GM12875 (cell line): ENCODE measurements around the gene DPP9.

Experiments
- H3K4me3 ChIP-seq: one replicate; pipeline ENCODE4 v1.5.1; 2011; ENCODE audit warnings: low read depth, low read length, control low read depth
- TF ChIP-seq, protein P1 (sequence below): IDR thresholded peaks from 2 replicates; pipeline ENCODE4 v1.5.1; 2011; ENCODE audit warnings: low read depth, mild to moderate bottlenecking, control low read depth, inconsistent platforms, low read length, moderate library complexity, borderline replicate concordance; ENCODE audit not compliant: insufficient read depth

Gene DPP9

DNA sequence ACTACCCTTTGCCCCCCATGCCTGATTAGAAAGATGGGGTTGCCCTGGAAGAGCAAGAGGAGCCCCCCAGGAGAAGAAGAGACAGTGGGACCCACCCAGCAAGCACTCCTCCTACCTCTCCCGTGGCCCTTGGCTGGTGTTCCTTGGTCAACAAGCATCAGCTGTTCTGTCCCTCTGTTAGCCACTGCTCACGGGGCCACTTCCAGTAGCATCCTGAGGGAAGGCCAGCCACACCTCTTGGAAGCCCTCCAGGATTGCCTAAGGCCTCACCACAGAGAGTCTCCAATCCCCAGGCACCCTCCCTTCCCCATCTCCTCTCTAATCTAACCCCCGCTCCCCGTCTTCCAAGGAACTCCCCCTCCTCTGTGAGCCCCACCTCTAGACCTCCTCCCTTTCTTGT, 15.1 kb upstream of the DPP9 start:
- no peak overlapping the region for H3K4me3 ChIP-seq
- TF ChIP-seq, protein P1, sequence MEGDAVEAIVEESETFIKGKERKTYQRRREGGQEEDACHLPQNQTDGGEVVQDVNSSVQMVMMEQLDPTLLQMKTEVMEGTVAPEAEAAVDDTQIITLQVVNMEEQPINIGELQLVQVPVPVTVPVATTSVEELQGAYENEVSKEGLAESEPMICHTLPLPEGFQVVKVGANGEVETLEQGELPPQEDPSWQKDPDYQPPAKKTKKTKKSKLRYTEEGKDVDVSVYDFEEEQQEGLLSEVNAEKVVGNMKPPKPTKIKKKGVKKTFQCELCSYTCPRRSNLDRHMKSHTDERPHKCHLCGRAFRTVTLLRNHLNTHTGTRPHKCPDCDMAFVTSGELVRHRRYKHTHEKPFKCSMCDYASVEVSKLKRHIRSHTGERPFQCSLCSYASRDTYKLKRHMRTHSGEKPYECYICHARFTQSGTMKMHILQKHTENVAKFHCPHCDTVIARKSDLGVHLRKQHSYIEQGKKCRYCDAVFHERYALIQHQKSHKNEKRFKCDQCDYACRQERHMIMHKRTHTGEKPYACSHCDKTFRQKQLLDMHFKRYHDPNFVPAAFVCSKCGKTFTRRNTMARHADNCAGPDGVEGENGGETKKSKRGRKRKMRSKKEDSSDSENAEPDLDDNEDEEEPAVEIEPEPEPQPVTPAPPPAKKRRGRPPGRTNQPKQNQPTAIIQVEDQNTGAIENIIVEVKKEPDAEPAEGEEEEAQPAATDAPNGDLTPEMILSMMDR = no peak

DNA sequence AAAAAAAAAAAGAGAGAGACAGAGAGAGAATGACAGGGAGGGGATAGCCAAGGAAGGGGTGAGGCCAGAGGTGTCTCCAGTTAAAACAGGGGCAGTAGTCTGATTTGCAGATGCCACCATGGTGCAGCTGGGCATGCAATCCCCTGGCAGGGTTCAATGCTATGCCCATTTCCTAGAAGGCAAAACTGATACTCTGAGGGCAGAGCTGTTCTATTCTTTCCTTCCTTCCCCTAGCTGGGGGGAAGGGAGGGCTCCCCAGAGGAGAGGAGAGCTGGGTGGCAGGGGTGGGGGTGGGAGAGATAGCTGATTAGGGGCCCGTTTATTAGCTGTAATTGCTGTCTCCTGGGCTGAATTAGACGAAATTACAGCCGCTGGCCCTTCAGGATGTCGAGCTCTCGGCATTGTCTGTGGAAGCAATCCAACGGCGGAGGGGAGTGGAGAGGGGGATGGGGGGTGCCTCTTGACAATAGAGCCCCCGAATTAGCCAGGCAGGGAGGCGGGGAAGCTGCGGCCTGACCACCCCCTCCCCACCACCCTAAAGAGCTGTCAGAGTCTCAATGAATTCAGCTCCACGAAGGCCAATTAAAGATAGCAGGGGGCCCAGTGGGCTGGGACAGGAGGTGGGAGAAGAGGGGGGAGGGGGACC, 14.4 kb upstream of the DPP9 start:
- H3K4me3 ChIP-seq = no peak overlapping the region
- TF ChIP-seq, protein P1 = no peak

DNA sequence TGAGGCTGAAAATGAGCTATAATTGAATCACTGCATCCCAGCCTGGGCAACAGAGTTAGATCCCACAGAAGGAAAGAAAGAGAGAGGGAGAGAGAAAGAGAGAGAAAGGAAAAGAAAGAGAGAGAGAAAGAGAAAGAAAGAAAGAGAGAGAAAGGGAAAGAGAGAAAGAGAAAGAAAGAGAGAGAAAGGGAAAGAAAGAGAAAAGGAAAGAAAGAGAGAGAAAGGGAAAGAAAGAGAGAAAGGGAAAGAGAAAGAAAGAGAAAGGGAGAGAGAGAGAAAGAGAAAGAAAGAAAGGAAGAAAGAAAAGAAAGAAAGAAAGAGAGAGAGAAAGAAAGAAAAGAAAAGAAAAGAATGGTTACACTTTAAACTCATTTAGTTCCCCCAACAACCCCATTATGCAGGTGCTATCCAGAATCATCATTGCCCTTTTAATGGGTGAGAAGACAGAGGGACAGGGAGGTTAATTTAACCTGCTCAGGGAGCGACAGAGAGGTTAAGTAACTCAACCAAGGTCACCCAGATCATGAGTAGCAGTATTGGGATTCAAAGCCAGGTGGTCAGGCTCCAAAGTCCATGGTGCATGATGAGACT, 10.2 kb upstream of the DPP9 start:
- H3K4me3 ChIP-seq = no peak overlapping the region
- TF ChIP-seq, protein P1 = no peak

DNA sequence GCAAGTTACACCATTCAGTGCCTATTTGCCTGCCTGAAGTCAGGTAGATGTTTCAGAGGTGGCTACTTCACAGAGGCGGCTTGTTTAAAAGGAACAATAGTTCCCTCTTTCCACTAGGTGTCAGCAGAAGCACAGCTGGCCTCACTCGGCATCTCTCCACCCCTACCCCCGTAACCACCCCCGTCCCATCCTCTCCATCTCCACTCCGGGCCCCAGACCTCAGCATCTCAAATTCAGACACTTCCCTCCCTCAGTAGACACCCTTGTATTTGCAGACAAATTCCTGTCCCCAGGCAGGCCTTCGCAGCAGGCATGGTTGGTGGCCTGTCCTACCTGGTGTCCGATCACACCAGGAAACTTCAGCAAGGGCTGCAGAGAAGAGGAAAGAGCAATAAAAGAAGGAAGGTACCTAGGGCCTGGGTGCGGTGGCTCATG, 9.1 kb upstream of the DPP9 start:
- TF ChIP-seq, protein P1 = peak; percentile 76
- no peak overlapping the region for H3K4me3 ChIP-seq

DNA sequence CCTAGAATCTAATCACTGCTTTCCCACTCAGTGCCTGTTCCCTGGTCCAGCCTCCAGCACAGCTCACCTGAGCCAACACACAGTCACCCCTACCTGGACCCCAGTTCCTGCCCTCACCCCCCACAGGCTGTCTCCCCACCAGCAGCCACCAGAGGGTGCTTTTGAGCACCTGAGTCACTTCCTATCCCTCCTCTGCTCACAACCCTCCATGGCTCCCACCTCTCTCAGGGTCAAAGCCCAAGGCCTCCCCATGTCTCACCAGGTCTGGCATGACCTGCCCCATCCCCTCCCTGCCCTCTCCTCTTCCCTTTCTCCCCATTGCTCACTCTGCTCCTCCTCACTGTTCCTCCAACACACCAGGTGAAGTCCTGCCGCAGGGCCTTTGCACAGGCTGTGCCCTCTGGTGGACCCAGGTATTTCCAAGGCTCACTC, 7.1 kb upstream of the DPP9 start:
- TF ChIP-seq, protein P1 = peak; percentile 77

DNA sequence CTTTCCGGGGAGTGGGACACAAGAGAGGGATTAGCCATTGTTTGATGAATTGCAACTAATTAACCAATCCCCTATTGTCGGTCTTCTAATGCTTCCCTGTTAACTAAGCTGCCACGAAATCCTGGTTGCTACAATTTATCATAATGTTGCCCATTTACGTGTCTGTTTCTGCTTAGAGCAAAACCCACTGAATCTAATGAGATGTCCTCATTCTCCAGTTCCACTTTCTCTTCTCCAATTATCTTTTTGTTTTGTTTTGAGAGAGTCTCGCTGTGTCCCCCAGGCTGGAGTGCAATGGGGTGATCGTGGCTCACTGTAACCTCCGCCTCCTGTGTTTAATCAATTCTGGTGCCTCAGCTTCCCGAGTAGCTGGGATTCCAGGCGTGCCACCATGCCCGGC, 5.2 kb upstream of the DPP9 start:
- H3K4me3 ChIP-seq = no peak overlapping the region
- TF ChIP-seq, protein P1 = no peak

More for the DNA sequence above, 7.1 kb upstream of the DPP9 start:
- no peak overlapping the region for H3K4me3 ChIP-seq
